ENCODE data around the gene FRY.

Gene FRY

GRCh38 chr13:32282096-32282711, 250.6 kb downstream of the FRY start:
- TF ChIP-seq CTCF (IDR thresholded peaks at IDR 0.05) = no peak

DNA sequence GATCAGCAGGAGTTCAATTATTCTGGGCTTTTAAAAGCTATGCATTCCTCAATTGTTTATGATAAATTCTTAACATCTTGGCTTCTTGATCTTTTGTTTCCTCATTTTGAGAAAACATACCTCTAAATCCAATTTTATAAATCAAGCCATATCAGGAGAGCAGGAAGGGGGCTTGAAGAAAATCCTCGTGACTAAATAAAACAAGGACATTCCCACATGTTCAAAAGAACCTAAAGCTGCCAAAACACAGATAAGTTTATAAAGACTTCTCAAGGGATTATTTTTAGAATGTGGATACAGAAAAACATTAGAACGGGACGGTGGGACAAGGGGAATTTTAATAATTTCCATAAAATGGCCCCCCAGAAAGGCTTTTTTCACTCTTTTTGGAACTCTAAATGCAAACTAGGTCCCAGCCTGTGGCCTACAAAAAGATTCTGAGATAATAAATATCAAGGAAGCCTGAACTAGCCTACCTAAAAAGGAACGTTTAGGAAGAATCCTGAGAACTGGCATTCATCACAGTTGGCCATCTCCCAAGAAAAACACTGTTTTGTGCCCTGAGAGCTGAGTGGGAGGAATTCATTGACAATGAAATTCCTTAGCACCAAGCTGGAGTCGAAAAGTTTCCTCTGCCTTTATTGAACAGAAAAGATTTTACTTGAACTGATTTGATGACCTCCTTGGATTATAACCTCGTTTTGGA, 253.5 kb downstream of the FRY start:
- TF ChIP-seq CTCF (IDR thresholded peaks at IDR 0.05) = no peak

GRCh38 chr13:32285633-32285965, 254.0 kb downstream of the FRY start:
- no peak for TF ChIP-seq CTCF (IDR thresholded peaks at IDR 0.05)

DNA sequence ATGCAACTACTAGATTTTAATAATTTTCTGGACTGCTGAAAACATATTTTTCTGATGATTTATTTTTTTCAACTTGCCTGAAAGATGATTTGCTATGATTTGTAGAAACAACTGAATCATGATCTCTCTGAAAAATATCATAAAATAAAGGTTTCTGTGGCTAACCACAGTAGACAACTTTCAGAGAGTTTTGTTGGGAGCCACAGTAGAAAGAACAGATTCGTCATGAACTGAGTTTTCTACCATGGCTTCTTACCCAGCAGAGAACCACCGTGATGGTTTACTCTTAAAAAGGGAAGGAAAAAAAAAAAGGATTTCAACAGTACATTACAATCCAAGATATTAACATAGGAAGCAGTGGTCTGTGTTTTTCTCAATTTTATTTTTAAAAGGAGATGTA, 265.6 kb downstream of the FRY start:
- TF ChIP-seq CTCF (IDR thresholded peaks at IDR 0.05) = no peak

GRCh38 chr13:32298695-32299094, 267.1 kb downstream of the FRY start:
- TF ChIP-seq CTCF (IDR thresholded peaks at IDR 0.05) = no peak

DNA sequence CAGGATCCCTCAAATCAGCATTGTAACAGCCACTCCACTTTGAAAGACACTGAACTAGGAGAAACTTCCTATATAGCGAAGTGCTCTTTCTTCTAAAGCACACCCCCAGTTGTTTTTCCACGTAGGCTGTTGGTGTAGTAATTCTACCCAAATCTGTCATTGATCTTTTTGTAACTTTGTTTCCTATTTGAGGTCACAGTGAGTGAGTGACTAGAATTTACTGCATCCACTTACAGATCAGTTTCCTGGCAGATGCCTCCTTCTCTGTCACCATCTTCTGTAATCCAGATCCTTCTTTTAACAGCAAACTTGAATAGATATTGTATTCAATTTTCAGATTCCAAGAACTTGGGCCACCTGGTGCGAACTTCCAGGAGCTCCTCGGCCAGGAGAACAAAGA, 268.3 kb downstream of the FRY start:
- TF ChIP-seq CTCF (IDR thresholded peaks at IDR 0.05) = no peak

- TF ChIP-seq CTCF (IDR thresholded peaks at IDR 0.05) = no peak
These were observed 268.8 kb downstream of the FRY start for GRCh38 chr13:32300406-32300805.

Measured in LNCAP (cell line).